HuH-7 (cell line): ENCODE results near the gene INF2.
"Not testable (repeated sequence)": the region's sequence is repeated elsewhere in the genome, so short reads cannot be mapped to it uniquely, and the experiment has no call there.

ENCODE experiments used
- DNase-seq: peaks from one replicate; pipeline ENCODE4 v3.0.0; 2011; ENCODE audit warnings: low spot score

The INF2 gene

DNA sequence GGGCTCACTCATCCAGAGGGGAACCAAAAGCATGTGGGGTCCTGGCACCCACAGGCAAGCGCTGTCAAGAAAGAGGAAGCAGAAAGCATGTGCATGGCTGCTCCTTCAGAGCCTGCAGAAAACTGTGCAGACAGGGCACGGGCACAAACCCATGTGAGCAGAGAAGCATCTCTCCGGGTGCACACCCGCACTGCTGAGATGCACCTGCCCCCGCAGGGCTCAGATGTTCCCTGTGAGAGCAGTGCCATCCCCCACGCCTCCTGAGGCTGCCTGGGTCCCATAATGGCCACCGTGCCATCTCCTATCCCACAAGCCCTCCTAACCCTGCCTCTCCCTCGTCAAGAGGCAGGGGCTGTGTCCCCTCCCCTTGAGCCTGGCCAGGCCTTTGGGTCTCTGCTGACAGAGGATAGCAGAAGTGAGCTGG lies 32.3 kb upstream of the INF2 start:
- DNase-seq, result no peak

DNA sequence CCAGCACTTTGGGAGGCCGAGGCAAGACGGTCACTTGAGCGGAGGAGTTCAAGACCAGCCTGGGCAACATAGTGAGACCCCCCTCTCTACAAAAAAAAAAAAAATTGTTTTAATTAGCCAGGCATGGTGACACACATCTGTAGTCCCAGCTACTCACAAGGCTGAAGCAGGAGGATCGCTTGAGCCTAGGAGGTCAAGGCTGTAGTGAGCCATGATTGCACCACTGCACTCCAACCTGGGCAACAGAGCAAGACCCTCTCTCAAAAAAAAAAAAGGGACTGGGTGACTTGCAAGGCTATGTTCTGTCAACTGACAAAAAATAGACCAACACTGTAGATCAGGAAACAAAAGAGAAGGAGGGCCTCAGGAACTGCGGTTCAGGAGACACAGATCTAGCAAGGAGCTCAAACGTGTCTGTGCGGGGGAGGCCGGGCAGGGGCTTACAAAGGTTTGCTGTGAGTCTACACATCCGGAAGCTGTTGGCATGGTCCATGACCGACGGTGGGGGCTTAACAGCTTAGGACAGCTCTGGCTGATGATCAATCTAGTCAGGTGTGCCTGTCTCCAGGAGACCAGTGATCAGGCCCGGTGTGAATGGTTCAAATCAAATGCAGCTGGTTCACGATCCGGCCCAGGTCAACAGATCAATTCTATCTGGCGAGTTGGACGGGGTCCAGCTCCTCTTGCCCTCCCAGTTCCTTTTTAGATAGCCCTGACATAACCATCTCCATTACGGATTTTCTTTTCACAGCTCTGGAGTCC lies 31.7 kb upstream of the INF2 start:
- no peak for DNase-seq

DNA sequence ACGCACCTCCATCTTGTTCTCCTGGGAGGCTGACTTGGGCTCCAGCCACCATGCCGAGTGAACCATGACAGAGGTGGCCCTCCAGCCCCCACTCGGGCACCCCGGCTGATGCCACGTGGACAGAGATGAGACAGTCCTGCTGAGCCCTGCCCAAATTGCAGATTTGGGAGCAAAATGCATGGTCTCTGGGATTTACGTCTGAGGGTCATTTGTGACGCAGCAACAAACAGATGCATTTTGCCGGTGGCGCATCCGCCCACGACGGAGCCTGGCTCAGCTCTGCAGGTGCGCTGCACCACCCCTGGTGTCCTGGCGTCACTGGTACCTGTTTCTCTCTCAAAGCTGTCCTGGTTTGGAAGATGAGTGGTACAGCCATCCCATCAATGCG lies 31.1 kb upstream of the INF2 start:
- DNase-seq, result no peak

DNA sequence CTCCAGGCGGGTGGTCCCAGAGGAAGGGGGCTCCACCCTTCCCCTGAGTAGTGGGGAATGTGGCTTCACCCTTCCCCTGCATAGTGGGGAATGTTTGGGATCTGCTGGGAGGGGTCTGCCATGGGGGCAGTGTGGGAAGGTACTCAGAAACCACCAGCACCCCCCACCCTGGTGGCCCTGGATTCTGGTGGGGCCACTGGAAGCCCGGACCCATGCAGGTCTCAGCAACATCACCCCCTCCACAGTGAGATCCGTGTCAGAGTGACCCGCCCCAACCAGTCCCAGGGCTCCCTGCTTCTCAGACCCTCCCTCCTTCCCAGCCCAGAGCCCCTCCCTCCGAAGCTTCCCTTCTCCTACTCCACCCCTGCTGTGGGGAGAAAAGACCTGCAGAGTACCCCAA lies 30.3 kb upstream of the INF2 start:
- no peak for DNase-seq

DNA sequence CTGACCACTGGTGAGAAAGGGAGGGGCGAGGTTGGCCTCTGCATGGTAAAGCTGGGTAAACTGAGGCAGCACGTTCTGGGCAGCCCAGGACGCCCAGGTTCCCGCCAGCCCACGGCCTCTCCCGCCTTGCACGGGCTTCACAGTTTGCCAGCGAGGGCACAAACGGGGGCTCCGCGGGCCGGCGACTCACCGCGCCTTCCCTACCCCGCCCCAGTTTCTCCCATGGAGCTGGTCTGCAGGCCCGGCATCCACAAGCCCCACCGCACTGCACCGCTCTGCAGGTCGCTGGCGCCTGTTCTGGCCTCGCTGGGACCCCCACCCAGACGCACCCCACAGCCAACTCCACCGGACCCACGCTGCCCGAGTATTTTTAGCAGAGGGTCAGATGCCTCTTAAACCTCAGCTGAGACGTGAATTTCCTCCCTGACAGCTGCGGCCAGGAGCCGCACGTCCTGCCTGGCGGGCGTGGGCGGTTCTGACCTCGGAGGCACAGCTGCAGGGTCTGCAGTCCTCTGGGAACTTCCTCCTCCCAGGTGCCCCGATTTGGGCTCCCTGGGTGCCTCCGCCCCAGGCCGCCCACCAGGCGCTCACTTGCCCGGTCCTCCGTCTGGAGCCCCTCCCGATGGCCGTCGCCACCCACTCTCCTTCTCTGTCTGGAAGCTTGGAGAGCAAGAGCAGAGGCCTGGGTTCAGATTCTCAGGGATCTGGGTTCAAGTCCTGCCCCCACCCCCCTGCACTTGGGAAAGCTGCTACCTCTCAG lies 29.5 kb upstream of the INF2 start:
- DNase-seq, result no peak

DNA sequence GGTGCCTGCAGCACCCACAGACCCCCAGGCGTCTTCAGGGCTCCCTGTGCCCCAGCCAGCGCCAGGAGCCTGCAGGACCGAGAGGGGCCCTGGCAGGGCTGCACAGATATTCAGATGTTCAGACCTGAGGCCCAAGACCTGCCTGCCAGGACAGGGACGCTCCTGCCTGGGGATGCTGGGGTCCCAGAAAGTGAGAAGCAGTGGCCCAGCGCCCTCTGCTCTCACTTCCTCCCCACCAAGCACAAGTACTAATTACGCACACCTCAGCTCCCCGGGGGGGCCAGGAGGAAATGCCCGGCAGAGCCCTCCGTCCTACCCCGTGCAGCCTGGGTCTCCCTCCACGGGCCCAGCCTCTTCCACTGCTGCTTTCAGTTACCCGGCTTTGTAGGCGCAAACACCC lies 28.8 kb upstream of the INF2 start:
- no peak for DNase-seq

DNA sequence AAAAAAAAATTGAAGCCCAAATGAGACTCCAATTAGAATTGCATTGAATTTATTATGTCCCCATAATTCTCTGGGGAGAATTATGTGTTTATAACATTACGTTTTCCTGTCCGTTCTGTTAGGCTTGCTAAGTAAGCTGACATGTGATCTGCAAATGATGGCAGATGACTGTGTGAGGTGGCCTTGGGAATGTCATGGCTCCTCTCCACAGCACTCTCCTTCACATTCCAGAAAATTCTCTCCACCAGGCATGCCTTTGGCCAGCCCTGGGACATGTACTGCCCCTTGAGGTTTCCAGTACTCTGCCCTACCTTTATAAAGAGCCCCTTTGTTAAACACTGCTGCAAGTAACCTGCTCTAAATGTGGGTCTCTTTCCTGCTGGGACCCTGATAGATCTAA lies 28.3 kb upstream of the INF2 start:
- DNase-seq, result no peak

DNA sequence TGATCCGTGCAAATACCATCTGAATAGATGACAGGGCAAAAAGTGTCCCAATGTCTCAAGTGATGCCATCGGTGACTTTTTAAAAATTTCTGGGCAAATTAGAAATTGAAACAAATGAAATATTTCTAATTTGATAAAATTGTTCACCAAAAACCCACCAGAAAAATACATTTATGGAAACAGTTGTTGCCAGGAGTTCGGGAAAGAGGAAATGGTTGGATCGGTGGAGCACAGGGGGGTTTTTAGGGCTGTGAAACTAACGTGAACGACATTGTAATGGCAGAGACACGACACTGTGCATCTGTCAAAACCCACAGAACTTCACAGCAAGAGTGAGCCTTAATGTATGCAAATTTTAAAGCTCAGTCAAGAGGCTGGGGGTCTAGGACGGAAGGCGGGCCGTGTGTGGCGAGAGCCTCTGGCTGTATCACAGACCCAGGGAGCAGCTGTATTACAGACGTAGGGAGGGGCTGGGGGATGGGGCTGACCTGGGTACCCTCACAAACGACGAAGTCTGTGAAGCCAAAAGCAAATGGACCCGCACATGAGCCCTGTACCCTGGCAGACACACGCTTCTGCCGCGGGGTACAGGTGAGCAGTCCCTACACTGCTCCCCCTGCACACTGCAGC lies 27.8 kb upstream of the INF2 start:
- DNase-seq, result not testable (repeated sequence)

DNA sequence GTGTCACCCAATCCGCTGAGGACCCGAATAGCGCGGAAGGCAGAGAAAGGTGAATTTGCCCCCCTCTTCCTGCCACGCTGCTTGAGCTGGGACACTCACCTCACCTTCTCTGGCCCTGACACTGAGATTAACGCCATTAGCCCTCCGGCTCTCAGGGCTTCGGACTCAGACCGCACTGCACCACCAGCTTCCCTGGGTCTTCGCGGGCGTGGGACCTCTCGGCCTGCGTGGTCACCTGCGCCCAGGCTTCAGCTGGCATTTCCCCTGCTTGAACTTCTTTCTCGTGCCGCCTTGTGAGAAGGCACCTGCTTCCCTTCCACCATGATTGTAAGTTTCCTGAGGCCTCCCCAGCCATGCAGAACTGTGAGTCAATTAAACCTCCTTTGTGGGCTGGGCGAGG lies 26.9 kb upstream of the INF2 start:
- DNase-seq, result not testable (repeated sequence)

DNA sequence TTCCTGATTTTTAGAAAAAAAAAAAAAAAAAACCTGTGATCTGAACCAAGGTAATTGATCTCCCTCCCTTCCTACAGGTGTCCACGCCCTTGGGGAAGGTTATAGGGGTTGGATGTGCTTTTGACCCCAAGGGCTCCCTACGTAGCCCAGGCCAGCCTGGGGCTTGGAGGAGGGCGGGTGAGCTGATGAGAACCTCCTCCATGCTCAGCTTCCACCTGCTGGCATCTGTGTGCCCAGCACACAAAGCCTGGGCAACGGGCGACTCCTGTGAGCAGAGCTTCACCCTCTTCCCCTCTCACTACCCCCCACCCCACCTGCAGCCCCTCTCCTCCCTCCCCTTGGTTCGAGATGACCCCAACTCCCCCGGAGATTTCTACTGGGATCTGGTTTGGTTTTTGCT lies 25.3 kb upstream of the INF2 start:
- DNase-seq, result no peak

DNA sequence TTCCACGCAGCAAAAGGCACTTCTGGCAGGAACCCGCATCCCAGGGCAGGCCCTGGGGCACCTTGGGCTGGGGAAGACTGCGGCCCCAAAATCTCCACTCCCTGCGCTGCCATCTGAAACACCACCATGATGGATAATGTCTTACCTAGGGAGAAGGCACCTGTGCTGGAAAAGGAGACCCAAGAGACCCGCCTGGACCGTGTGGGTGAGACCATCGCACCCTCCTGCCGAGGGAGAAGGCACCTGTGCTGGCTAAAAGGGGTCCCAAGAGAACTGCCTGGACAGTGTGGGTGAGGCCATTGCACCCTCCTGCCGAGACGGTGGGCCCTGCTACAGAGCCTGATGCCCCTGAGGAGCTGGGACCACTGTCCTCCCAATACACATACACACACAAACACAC lies 24.8 kb upstream of the INF2 start:
- DNase-seq, result no peak

DNA sequence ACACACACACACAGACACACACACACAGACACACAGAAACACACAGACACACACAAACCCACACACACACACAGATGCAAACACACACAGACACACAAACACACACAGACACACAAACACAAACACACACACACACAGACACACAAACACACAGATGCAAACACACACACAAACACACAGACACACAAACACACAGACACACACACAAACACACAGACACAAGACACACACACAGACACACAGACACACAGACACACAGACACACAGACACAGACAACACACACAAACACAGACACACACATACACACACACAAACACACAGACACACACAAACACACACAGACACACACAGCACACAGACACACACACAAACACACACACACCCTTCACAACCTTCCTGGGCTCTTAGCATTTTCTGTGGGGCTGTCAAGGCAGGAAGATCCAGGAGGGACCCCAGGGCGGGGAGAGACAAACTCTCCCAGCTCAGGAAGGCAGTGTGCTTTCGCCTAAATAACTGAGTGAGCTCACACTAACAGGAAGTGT lies 24.2 kb upstream of the INF2 start:
- no peak for DNase-seq

DNA sequence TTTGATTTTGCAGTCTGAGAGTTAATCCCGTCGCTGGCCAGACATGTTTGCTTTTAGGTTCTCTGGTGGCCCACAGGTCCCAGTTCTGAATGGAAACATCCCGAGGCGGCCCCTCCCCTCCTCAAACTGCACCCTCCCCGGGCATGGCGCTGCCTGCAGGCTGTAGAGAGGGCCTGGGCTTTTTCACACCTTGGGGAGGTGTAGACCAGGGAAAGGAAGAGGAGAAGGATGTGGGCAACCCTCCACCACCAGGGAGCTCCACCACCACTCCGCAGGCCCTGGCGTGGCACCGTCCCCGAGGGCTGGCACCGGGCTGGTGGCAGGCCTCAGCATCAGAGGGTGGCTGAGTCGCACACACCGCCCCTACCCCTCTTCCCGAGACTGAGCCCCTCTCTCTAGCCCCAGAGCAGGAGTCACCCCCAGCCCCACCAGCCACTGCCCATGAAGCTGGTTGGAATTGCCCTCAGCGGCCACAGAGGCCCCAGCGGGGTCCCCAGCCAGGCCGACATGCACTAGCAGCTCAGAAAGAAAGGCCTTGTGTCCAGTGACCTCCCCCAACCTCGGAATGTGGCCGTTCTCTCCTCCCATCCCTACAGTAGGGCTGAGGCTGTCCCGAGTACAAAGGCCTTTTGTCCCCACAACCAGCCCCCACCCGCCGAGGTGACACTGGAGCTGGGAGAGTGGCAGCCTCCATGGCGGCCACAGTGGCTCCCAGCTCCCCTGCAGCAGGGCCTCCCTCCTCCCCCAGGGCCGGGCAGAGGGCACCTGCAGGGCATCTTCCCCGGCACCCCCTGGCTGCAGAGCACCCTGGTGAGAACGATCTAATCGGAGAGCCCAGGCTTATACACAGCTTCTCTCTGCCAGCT lies 23.5 kb upstream of the INF2 start:
- DNase-seq, result peak; percentile 94

DNA sequence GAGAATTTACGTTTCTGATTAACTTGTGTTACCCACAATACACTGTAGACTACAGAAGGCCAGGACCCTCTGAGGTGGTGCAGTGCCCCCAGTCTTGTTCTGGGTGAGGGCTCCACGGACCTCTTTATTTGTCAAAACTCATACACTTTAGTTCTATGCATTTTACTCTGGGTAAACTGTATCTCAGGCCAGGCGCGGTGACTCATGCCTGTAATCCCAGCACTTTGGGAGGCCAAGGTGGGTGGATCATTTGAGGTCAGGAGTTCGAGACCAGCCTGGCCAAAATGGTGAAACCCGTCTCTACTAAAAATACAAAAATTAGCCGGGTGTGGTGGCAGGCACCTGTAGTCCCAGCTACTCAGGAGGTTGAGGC lies 22.9 kb upstream of the INF2 start:
- not testable (repeated sequence) for DNase-seq

DNA sequence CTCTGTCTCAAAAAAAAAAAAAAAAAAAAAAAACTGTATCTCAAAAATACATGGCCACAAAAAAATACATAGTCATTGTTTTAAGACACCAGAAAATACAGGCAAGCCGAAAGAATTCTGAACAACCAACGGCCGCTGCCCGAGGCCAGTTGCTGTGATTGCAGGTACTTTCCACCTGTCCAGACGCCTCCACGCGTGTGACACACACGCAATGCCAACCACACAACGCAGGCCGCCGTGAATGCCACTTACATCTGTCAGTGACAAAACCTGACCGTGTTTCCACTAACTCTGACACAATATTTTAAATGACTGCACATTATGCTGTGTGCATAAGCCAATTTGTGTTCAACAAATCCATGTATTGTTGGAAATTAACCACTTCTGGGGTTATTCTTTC lies 22.4 kb upstream of the INF2 start:
- DNase-seq, result no peak

DNA sequence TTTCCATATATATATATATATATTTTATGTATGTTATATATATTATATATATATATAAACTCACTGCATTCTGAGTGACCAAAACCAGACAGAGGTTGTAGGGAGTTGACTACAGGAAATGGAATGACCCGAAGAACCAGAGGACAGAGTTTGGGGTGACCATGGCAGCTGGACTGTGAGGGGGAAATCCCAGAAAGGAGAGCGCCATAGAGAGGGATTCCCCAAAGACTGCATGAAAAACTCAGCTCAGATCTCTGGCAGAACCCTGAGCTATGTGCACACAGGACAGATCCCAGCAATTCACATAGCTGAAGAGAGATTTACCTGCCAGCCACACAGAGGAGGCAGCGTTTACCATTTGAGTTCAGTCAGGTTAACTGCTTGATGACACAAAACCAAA lies 19.7 kb upstream of the INF2 start:
- DNase-seq, result no peak

DNA sequence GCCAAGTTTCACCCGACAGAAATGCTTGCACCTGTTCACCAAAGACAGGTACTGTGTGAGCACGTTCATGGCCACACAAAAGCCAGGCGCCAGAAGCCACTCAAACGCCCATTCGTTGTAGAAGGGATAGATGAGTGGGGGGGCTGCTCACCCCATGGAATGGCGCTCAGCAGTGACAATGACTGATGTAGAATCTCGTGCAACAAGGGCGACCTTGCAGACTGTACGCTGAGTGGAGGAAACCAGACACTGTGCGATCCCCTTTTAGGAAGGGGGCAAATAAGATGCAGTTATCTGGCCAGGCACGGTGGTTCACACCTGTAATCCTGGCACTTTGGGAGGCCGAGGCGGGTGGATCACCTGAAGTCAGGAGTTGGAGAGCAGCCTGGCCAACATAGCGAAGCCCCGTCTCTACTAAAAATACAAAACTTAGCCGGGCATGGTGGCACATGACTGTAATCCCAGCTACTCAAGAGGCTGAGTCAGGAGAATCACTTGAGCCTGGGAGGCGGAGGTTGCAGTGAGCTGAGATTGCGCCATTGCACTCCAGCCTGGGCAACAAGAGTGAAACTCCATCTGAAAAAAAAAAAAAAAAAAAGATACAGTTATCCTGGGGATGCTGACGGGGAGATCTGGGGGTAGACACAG lies 18.0 kb upstream of the INF2 start:
- DNase-seq, result not testable (repeated sequence)

DNA sequence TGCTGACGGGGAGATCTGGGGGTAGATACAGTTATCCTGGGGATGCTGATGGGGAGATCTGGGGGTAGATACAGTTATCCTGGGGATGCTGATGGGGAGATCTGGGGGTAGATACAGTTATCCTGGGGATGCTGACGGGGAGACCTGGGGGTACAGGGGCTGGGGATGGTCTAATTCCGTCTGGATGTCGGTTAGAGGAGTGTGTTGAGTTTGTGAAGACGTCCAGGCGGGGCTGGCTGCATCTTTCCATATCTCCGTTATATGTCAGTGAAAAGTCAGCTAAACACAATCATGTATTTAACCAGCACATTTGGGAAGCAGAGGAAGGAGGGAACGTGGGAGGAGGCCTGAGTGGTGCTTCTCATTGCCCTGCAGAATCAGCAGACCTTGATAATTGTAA lies 17.3 kb upstream of the INF2 start:
- not testable (repeated sequence) for DNase-seq

DNA sequence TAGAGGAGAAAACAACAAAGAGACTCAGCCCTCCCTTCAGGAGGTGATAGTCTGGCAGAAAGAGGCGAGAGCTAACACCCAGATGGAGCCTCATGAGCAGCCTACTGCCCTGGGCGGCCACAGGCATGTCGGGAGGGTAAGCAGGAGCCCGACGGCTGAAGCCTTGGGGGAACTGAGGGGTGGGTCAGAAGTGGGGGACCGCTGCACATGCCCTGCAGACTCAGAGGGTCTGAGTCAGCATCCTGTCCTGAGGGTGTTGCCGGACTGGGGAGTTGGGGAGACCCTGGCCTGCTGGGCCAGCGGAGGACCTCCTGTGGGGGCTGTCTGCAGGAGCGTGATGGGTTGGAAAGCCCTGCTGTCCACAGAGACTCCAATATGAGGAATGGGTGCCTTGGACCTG lies 15.9 kb upstream of the INF2 start:
- no peak for DNase-seq

DNA sequence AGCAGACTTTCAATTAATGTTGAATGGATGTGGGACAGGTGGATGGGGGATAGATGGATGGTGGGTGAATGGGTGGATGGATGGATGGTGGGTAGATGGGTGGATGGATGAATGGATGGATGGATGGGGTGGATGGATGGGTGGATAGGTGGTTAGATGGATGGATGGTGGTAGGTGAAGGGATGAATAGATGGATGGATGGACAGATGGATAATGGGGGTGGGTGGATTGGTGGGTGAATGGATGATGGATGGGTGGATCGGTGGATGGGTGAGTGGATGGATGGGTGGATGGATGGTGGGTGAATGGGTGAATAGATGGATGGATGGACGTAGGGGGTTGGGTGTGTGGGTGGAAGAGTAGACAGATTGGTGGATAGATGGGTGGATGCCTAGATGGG lies 14.0 kb upstream of the INF2 start:
- DNase-seq, result no peak

DNA sequence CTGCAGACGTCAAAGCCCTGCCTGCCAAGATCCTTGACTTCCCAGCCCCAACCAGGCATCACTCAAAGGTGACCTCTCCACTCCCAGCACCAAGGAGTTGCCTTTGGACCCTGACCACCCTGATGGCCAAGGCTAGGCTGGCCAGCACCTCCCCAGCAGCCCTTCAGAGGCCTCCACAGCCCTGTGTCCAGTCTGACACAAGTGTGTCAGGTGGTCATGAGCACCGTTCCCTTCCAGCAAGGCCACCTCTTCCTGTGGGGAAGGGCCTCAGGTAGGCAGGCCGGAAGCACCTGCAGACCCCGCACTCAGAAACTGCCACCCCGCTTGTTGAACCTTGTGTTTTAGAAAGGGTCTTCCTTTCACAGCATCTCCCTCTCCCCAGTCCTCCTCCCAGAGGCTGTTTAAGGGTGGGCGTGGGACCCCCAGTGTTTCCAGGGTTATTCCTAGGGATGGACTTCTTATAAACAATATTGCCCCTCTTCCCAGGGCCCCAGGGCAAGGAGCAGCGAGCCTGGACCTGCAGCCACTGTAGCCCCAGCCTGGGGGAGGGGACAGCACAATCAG lies 13.2 kb upstream of the INF2 start:
- no peak for DNase-seq
